HEK293 (cell line): ENCODE measurements around the gene PAPOLG.

Source experiments
- YY1 ChIP-seq: fragments of 450-650 bp; formaldehyde crosslinking; IDR thresholded peaks from 2 replicates; pipeline ENCODE4 v1.5.1; 2018; ENCODE audit warnings: missing biosample characterization, missing genetic modification characterization
- ZBTB21 ChIP-seq: fragments of 450-650 bp; formaldehyde crosslinking; IDR thresholded peaks from 2 replicates; pipeline ENCODE4 v1.5.1; 2017; ENCODE audit warnings: missing biosample characterization, missing genetic modification characterization
- ZNF138 ChIP-seq: fragments of 450-650 bp; formaldehyde crosslinking; IDR thresholded peaks from 2 replicates; pipeline ENCODE4 v1.5.1; 2016; ENCODE audit warnings: missing biosample characterization, missing genetic modification characterization, borderline replicate concordance
- ZNF571 ChIP-seq: fragments of 450-650 bp; formaldehyde crosslinking; IDR thresholded peaks from 2 replicates; pipeline ENCODE4 v1.5.0; 2017; ENCODE audit warnings: missing biosample characterization, missing genetic modification characterization
- TF ChIP-seq, protein P1 (sequence below): fragments of 450-650 bp; formaldehyde crosslinking; IDR thresholded peaks from 2 replicates; pipeline ENCODE4 v1.5.1; 2016; ENCODE audit warnings: missing biosample characterization, missing genetic modification characterization
- TF ChIP-seq, protein P2 (sequence below): fragments of 450-650 bp; formaldehyde crosslinking; IDR thresholded peaks from 2 replicates; pipeline ENCODE4 v1.5.1; 2017; ENCODE audit warnings: missing biosample characterization, missing genetic modification characterization

DNA sequence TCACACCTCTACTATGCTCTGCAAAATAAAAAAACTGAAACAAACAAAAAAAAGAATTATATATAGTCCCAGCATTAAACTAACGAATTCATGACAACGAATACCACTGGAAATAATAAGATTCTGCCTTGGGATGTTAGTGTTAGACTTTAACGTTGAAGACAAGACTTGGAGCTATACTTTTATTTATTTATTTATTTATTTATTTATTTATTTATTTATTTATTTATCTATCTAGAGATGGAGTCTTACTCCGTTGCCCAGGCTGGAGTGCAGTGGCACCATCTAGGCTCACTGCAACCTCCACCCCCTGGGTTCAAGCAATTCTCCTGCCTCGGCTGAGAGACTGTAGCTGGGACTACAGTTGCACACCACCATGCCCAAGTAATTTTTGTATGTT is 27.2 kb upstream of the PAPOLG start:
- TF ChIP-seq ZBTB21 (no peak), YY1 (tag by site-specific recombination) (no peak), ZNF138 (tag by site-specific recombination) (no peak), ZNF571 (tag by site-specific recombination) (no peak)
- TF ChIP-seq, protein P1, sequence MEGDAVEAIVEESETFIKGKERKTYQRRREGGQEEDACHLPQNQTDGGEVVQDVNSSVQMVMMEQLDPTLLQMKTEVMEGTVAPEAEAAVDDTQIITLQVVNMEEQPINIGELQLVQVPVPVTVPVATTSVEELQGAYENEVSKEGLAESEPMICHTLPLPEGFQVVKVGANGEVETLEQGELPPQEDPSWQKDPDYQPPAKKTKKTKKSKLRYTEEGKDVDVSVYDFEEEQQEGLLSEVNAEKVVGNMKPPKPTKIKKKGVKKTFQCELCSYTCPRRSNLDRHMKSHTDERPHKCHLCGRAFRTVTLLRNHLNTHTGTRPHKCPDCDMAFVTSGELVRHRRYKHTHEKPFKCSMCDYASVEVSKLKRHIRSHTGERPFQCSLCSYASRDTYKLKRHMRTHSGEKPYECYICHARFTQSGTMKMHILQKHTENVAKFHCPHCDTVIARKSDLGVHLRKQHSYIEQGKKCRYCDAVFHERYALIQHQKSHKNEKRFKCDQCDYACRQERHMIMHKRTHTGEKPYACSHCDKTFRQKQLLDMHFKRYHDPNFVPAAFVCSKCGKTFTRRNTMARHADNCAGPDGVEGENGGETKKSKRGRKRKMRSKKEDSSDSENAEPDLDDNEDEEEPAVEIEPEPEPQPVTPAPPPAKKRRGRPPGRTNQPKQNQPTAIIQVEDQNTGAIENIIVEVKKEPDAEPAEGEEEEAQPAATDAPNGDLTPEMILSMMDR (tag by site-specific recombination): no peak
- TF ChIP-seq, protein P2, sequence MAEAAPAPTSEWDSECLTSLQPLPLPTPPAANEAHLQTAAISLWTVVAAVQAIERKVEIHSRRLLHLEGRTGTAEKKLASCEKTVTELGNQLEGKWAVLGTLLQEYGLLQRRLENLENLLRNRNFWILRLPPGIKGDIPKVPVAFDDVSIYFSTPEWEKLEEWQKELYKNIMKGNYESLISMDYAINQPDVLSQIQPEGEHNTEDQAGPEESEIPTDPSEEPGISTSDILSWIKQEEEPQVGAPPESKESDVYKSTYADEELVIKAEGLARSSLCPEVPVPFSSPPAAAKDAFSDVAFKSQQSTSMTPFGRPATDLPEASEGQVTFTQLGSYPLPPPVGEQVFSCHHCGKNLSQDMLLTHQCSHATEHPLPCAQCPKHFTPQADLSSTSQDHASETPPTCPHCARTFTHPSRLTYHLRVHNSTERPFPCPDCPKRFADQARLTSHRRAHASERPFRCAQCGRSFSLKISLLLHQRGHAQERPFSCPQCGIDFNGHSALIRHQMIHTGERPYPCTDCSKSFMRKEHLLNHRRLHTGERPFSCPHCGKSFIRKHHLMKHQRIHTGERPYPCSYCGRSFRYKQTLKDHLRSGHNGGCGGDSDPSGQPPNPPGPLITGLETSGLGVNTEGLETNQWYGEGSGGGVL (tag by site-specific recombination): no peak
